ES-I3 (cell line): ENCODE measurements around the gene VAV2.

Experiments
- H3K36me3 ChIP-seq: 2 replicates; pipeline ENCODE4 v1.6.1; 2013; ENCODE audit warnings: mild to moderate bottlenecking, low read length, control low read depth, moderate library complexity; ENCODE audit not compliant: insufficient read depth
- H3K4me1 ChIP-seq: 2 replicates; pipeline ENCODE4 v1.6.1; 2013; ENCODE audit warnings: mild to moderate bottlenecking, control low read depth, low read length; ENCODE audit not compliant: insufficient read depth
- H3K9ac ChIP-seq: 2 replicates; pipeline ENCODE4 v1.6.1; 2013; ENCODE audit warnings: low read depth, mild to moderate bottlenecking, low read length, moderate library complexity
- H3K9me3 ChIP-seq: 2 replicates; pipeline ENCODE4 v1.6.1; 2013; ENCODE audit warnings: mild to moderate bottlenecking, low read length, moderate library complexity; ENCODE audit not compliant: control insufficient read depth, insufficient read depth

The VAV2 gene

DNA sequence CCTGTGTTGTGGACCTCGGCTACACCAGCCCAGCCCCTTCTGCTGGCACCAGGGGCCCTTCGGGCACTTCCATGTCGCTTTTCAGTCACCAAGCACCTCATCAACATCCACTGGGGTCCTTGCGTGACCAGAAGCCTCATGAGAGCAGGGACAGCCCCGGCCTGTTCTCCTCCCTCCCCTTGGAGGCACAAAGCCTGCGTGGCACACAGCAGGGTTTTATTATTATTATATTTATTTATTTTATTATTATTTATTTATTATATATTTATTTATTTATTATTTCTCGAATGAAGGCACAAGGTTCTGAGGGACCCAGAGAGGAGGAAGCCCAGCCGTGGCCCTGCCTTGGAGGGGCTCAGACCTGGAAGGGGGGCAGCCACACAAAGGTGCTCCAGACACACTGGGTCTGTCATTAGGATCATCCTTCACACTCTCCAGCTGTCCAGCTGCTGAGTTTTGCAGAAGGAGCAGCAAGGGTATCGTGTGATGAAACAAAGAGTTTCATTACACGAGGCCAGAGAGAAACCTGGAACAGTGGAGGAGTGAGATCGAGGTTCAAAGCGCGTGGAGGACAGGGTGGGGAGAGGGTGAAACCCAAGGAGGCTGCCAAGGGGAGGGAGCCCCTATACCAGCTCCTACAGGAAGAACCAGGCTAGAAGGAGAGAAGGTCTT, 5.2 kb downstream of the VAV2 start:
- no peaks in the 10 kb centered on the region for H3K9me3 ChIP-seq
- no peaks in the 10 kb centered on the region for H3K36me3 ChIP-seq
- no peak overlapping the region for H3K9ac ChIP-seq
- H3K4me1 ChIP-seq, result no peaks in the 10 kb centered on the region; the same call in 1 of the 2 replicates

DNA sequence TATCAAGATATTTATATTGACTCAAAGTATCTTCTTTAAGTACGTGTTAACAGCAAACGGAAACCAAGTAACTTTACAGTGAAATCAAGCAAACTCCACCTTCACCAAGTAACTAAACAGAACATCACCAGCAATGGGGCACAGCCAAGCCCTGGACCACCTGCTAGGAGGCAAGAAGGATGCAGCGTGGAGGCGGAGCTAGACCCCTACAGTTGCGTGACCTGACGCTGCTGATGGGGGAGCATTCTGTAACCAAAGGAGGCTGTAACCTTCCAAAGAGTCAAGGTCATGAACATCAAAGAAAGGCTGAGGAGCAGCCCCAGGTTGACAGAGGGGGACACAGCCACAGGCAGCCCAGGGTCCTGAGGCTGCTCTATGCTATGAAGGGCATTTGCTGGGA, 6.1 kb downstream of the VAV2 start:
- H3K9me3 ChIP-seq, result no peaks in the 10 kb centered on the region
- no peaks in the 10 kb centered on the region; the same call in 1 of the 2 replicates for H3K4me1 ChIP-seq
- no peak overlapping the region for H3K9ac ChIP-seq
- H3K36me3 ChIP-seq, result no peaks in the 10 kb centered on the region

DNA sequence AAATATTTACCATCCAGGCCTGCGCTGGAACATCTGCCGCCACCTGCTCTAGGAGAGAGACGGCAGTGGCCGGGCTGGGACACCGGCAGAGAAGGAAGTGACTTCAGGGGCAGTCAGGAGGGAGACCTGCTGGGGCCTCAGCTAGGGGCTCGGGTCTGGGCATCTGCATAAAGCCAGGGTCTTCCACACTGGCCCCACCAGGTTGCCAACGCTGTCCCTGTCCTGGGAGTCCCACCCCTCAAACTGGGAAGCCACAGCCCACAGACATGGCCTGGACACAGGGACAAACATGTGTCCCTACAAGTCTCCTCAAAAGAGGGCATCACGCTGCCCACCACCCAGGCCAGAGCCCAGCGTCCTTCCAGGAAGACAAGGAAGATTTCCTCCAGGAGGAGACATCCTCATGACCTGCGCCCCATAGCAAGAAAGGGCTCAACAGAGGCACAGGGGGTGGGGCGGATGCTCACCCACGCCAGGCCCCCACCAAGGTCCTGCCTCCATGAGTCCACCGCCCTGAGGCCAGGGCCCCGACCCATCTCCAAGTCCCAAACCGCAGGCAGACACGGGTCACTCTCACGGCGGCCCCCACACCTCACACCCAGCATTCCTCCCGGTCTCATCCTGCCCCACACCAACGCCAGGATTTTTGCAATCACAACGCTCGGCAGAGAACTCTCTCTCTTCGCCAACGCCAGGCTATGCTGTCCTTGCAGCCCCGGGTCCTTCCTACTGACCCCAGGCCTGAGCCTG, 9.0 kb downstream of the VAV2 start:
- Histone ChIP-seq H3K9me3 (no peaks in the 10 kb centered on the region), H3K4me1 (no peaks in the 10 kb centered on the region; the same call in 1 of the 2 replicates), H3K9ac (no peak overlapping the region), H3K36me3 (no peaks in the 10 kb centered on the region)

DNA sequence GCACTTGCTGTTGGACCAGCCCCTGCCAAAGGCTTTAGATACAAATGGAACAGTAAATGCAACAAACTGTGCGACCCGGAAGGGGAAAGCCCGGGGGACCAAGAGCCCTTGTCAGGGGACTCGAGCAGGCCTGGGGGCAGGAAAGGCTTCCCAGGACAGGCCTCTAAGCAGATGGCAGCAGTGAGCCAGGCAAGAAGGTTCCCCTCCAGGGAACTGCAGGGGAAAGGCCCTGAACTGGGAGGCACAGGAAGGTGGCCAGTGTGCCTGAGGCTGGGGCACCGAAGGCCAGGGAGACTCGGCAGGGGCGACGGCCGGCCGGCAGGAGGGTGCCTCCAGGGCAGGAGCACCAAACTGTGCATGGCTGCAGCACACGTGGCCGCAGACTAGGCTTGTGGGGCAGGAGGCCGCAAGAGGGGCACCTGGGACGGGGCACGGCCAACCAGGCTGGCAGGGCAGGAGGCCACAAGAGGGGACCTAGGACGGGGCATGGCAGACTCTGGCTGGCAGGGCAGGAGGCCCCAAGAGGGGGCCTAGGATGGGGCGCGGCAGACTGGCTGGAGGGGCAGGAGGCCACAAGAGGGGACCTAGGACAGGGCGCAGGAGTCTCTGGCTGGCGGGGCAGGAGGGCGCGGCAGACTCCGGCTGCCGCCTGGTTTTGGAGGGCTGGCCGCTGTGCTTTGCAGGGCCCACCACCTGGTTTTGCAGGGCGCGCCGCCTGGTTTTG, 10.0 kb downstream of the VAV2 start:
- Histone ChIP-seq H3K9me3 (no peaks in the 10 kb centered on the region), H3K4me1 (no peaks in the 10 kb centered on the region; the same call in 1 of the 2 replicates), H3K9ac (no peak overlapping the region), H3K36me3 (no peaks in the 10 kb centered on the region)

DNA sequence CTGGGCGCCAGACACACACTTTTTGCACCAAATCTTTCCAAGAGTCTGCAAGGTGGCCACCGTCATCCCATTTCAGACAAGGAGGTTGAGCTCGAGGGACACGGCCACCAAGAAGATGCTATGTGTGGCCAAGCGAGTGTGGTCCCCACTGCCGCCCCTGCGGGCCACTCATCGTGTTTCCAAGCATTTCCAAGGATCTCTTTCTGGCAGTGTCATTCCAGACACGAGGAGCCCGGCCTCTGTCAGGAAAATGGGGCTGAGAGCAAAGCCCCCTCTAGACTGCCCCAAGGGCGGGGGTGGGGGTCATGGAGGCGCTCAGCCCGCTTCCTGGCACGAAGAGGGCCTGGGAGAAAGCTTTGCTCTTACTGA, 10.6 kb downstream of the VAV2 start:
- H3K9me3 ChIP-seq, result no peaks in the 10 kb centered on the region
- H3K36me3 ChIP-seq, result no peaks in the 10 kb centered on the region
- no peak overlapping the region for H3K9ac ChIP-seq
- no peaks in the 10 kb centered on the region; the same call in 1 of the 2 replicates for H3K4me1 ChIP-seq

DNA sequence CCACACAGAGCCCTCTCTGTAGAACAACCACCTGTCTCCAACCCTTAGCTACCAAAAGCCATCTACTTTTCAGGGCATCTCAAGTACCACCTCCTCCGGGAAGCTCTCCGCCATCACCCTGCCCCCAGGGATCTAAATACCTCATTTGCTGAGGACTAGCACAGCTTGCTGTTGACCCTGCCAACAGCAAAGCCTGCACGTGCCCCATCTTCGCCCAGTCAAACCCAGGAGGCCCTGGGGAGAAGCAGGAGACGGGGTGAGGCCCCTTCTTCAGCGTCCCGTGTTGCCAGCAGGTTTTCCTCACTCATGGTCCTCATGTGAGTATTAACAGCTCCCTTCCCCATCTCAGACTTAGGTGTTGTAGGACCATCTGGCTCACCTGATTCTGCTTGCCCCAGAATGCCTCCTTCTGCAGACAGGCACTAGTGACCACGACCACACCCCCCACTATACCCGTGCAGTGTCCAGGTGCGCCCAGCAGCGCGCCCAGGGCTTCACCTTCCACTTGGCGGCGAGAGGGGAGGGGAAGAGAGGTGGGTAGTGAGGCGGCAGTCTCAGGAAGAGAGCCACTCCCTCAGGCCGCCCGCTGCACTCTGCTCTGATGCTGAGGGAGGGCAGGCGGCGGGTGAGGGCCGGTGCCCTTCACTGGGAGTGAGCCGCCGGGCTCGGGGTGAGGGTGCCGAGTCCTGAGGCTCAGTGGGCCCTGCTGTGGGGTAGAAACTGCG, 11.1 kb downstream of the VAV2 start:
- no peaks in the 10 kb centered on the region for H3K9me3 ChIP-seq
- no peaks in the 10 kb centered on the region for H3K36me3 ChIP-seq
- no peaks in the 10 kb centered on the region; the same call in 1 of the 2 replicates for H3K4me1 ChIP-seq
- H3K9ac ChIP-seq, result no peak overlapping the region

DNA sequence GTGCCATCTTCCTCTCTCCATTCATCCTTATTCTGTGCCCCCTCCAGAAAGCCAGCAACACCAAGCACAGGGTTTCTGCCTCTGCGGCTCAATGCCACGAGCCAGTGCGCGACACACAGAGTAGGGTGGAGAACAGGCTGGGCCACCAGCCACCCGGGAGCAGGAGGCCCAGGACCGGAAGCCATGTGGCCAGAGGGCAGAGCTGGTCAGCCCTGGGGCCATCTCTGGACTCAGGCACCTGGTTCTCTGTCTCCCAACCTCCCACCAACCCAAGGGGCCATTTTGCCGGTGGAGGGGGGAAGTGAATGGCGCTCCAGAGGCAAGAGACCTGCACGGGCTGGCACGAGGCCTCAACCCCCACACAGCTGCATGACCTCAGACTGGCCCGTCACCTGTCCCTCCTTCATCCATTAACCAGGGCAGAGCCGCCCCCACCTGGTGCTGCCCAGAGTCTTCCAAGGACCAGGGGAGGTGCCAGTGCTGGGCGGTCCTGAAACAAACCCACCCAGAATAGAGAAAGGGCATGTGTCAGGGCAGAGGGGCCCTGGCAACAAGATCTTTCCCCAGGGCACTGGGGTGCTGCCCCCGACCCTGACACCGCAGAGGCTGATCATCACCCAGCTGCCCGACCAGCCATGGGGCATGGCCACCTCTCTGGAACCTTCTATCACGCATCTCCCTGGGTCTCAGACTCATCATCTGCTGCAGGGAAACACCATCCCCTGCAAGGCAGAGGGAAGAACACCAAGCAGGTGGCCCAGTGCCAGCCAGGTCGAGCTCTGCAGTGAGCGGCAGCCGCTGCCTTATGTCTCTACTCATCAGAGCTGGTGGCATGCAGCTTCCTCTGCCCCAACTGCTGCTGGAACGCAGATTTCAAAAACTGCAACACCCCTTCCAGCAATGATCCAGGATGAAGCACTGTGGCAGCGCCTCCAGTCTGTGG, 11.9 kb downstream of the VAV2 start:
- H3K9ac ChIP-seq, result no peak overlapping the region
- no peaks in the 10 kb centered on the region for H3K9me3 ChIP-seq
- H3K36me3 ChIP-seq, result no peaks in the 10 kb centered on the region
- H3K4me1 ChIP-seq, result no peaks in the 10 kb centered on the region; the same call in 1 of the 2 replicates

DNA sequence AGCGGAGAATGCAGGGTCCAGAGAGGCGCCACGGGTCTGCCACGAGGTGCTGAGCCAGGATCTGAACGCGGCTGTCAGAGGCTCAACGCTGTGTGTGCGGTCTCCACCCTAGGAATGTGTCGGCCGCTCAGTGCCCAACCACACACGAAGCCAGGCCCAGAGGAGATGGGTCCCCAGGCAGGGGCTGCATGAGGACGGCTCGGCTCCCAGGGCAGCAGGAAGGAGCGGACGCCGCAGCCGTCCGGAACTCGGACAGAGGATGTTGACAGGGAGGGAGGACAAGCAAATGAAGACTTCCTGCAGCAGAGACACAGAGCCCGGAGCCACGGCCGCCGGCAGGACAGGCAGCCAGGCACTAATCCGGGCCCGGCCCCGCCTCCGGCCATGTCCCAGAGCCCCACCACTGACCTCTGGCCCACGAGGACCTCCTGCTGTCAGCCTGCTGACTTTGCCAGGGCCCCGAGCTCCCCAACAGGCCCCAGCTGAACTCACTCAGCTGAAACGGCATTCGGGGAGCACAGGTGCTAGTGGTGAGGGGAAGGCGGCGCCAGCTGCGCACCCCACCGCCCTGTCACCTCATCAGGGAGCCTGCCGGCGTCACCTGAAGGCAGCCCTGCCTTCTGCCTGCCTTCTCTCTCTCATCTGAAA, 12.7 kb downstream of the VAV2 start:
- Histone ChIP-seq H3K9me3 (no peaks in the 10 kb centered on the region), H3K36me3 (no peaks in the 10 kb centered on the region), H3K9ac (no peak overlapping the region), H3K4me1 (no peaks in the 10 kb centered on the region; the same call in 1 of the 2 replicates)

DNA sequence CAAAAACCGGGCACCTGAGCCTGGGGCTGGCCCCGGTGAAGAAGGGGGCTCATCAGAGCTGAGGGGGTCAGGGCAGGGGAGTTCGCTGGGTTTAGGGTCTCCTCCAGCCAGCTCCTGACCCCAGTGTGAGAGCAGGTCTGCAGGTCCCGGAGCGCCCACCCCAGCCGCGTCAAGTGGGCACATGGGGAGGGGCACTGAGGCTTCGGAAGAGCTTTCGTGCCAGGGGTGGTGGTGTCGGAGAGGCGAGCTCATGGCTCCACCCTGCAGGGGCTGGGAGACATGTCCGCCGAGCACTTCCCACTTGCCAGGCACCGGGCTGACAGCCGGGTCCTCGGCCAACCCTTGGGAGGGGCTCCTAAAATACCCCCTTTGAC, 13.2 kb downstream of the VAV2 start:
- H3K9me3 ChIP-seq, result no peaks in the 10 kb centered on the region
- H3K4me1 ChIP-seq, result no peaks in the 10 kb centered on the region; the same call in 1 of the 2 replicates
- no peak overlapping the region for H3K9ac ChIP-seq
- H3K36me3 ChIP-seq, result no peaks in the 10 kb centered on the region

DNA sequence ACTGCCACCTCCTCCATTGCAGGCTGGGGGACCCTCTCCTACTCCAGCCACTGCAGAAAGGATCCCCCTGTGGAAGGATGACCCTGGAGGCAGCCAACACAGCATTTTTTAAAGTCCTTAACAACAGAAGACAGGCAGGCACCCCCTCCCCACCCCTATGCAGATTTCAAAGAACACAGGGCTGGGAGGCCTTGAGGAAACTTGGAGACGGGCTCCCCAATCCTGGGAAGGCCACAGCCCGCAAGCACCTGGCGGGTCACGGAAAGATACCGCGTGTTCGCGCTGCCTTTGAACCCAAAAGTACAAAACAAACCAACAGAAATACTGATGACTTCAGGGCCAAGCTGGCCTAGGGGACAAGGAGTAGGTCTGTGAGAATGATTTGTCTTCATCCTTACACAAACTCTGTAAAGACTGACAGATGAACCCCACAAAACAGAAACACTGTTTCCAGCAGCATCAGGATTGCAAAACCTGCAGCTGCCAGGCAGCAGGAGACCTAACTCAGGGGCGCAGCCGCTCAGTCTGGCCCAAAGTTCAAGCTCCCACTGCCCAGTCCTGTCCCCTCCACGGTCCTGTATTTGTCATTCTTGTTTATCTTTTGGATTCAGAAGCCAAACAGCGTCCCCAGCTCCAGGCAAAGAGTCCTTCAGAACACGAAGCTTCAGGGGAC, 13.8 kb downstream of the VAV2 start:
- Histone ChIP-seq H3K4me1 (no peaks in the 10 kb centered on the region; the same call in 1 of the 2 replicates), H3K9me3 (no peaks in the 10 kb centered on the region), H3K36me3 (no peaks in the 10 kb centered on the region), H3K9ac (no peak overlapping the region)

DNA sequence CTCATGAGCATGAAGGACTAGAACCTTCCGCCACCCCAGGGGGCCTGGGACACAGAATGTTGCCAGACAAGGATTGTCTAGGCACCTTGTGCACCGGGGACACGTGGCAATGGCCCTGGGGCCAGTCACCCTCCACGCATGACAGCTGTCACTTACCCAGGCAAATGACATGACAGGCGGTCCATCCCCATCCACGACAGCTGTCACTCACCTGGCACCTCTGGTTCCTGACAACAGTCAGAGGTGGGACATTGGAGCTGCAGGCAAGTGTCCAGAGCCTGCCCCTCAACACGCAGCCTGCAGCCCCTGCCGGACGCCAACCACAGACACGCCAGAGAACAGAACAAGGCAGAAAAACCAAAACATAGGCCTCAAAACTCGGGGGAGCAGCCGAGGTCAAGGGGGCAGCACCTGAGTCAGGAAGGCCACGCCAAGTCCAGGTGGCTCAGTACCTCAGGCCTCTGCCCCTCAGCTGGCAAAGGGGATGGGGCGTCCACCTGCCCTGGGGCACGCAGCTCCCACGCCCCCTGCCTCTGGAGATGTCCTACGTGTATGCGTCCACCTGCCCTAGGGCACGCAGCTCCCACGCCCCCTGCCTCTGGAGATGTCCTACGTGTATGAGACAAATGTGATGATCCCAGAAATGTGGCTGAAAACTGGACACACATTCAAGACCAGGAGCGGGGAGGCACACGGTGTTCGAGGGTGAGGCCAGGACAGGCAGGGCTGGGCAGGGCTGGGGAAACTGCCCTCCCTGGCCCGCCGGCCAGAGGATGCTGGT, 14.5 kb downstream of the VAV2 start:
- H3K36me3 ChIP-seq, result no peaks in the 10 kb centered on the region
- no peak overlapping the region for H3K9ac ChIP-seq
- H3K9me3 ChIP-seq, result no peaks in the 10 kb centered on the region
- peaks cover 4% of the 10 kb centered on the region; the same call in 1 of the 2 replicates for H3K4me1 ChIP-seq

DNA sequence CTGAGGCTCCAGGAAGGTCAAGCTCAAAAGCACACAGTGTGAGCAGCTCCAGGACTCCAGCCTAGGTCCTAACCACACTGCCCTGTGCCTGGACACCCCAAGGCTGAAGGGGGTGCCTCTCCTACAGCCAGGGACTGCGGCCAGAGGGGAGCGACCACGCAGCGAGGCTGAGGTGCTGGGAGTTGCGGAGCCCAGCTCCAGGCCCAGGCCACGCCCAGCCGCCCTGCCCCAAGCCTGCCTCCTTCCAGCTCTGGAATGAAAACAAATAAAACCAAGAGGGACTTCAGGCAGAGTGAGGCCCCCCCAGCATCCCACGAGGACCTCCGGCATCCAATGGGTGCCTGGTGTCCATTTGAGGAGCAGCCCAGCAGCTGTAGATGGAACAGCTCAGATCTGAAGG, 15.2 kb downstream of the VAV2 start:
- peaks cover 10% of the 10 kb centered on the region; the same call in 1 of the 2 replicates for H3K4me1 ChIP-seq
- H3K9ac ChIP-seq, result no peak overlapping the region
- H3K36me3 ChIP-seq, result no peaks in the 10 kb centered on the region
- H3K9me3 ChIP-seq, result no peaks in the 10 kb centered on the region
